Stimulated activated CD4-positive, alpha-beta T cell treated with anti-CD3 and anti-CD28 coated beads, TNF-alpha, amount 100 ng/mL, for 1 hour (primary cell): ENCODE data around the gene MSH6.

Experiments
- DNase-seq, 3 donors: peaks; one replicate each; pipeline ENCODE4 v3.0.0-alpha.2; 2020; ENCODE audit warnings: low read depth in 3 of 3, low spot score in 1 of 3

Gene MSH6, protein sequence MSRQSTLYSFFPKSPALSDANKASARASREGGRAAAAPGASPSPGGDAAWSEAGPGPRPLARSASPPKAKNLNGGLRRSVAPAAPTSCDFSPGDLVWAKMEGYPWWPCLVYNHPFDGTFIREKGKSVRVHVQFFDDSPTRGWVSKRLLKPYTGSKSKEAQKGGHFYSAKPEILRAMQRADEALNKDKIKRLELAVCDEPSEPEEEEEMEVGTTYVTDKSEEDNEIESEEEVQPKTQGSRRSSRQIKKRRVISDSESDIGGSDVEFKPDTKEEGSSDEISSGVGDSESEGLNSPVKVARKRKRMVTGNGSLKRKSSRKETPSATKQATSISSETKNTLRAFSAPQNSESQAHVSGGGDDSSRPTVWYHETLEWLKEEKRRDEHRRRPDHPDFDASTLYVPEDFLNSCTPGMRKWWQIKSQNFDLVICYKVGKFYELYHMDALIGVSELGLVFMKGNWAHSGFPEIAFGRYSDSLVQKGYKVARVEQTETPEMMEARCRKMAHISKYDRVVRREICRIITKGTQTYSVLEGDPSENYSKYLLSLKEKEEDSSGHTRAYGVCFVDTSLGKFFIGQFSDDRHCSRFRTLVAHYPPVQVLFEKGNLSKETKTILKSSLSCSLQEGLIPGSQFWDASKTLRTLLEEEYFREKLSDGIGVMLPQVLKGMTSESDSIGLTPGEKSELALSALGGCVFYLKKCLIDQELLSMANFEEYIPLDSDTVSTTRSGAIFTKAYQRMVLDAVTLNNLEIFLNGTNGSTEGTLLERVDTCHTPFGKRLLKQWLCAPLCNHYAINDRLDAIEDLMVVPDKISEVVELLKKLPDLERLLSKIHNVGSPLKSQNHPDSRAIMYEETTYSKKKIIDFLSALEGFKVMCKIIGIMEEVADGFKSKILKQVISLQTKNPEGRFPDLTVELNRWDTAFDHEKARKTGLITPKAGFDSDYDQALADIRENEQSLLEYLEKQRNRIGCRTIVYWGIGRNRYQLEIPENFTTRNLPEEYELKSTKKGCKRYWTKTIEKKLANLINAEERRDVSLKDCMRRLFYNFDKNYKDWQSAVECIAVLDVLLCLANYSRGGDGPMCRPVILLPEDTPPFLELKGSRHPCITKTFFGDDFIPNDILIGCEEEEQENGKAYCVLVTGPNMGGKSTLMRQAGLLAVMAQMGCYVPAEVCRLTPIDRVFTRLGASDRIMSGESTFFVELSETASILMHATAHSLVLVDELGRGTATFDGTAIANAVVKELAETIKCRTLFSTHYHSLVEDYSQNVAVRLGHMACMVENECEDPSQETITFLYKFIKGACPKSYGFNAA (N-terminal part only)

DNA sequence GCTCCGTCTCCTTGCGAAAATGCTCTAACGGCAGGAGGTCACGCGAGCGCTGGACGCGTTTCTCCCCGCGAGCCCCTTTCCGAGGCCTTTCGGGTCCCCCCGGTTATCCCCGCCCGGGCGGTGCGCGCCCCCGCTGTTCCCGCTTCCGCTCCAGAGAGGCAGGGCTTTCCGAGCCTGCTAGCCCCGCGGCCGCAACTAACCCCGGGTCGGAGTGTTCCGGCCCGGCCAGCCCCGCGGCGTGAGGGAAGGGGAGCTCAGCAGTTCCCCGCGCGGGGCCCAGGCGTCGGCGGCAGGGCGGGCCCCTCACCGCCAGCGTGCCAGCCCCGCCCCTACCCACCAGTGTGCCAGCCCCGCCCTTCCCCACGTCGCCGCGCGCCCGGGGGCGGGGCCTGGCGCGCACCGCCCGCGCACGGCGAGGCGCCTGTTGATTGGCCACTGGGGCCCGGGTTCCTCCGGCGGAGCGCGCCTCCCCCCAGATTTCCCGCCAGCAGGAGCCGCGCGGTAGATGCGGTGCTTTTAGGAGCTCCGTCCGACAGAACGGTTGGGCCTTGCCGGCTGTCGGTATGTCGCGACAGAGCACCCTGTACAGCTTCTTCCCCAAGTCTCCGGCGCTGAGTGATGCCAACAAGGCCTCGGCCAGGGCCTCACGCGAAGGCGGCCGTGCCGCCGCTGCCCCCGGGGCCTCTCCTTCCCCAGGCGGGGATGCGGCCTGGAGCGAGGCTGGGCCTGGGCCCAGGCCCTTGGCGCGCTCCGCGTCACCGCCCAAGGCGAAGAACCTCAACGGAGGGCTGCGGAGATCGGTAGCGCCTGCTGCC lies at the start of gene MSH6:
Gene MSH6, plus strand, starts transcription at position 475 of the 815 bp plus-strand sequence. Its CDS starts 89 bp downstream, at position 564.
- peak; percentile 63 to 80 (median 77) for DNase-seq

DNA sequence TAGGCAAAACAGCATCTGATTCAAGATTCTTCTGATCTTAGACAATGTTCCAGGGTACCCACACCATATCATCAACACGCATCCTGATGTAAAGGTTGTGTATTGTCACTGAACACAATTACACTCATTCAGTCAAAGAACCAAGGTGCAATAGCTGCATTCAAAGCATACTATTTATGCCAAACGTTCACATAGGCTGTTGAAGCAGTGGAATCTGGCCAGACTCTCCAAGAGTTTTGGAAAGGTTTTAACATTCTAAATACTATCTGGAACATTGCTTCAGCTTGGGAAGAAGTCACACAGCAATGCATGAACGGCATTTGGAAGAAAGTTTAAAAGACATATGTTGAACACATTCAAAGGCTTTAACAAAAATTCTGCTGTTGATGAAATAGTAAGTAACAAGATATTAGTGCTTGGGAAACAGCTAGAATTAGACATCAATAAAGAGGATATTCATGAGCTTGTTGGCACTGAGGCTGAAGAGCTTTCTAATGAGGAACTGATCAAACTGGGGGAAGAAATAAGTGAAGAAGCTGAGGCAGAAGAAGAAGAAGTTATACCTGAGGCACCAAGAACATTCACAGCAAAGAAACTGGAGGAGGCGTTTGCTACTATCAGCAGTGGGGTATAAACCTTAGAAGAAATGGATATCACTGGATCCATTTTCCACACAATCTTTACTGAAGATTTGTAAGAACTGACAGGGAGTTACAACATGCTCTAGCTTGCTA lies 47.6 kb upstream of the MSH6 start:
- DNase-seq = no peak

DNA sequence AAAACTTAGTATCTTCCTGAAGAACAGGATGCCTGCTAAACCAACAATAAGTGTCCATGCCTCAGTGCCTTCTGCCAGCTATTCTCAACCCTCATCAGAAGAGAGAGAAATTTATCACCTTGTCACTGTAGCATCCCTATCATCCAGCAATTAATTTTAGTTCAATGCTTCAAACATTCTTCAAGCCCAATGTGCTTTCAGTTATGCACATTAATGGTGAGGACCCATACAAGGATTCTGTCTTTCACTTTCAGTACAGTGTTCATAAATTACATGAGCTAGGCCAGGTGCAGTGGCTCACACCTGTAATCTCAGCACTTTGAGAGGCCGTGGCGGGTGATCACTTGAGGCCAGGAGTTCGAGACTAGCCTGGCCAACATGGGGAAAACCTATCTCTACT lies 47.0 kb upstream of the MSH6 start:
- no peak for DNase-seq

DNA sequence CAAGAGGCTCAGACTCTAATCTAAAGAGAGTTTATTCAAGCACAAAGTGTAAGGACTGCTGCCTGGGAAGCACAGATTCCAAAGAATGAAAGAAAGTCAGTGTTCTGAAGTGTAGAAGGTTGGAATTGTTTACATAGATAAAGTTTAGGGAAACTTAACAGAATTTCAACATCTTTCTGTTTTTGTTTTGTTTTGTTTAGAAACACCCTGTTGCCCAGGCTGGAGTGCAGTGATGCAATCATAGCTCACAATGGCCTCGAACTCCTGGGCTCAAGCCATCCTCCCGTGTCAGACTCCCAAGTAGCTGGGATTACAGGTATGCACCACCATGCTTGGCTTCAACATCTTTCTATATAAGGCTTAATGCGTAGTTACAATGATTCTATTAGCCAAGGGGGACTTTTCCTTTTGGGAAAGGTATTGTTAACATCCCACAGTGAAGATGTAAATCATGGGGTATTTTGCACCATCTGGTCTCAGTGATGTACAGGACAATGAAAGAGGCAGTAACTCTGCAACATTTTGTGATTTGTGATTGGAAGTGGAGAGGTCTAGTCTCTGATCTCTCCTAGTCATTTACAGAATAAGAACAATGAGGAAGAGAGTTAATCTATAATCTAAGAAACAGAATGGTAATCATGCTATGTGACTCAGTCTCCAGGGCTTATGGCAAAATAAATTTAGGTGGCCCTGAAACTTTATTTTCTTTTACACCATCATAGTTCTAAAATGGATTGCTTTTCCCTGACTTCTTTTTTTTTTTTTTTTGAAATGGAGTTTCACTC lies 45.6 kb upstream of the MSH6 start:
- DNase-seq = no peak

DNA sequence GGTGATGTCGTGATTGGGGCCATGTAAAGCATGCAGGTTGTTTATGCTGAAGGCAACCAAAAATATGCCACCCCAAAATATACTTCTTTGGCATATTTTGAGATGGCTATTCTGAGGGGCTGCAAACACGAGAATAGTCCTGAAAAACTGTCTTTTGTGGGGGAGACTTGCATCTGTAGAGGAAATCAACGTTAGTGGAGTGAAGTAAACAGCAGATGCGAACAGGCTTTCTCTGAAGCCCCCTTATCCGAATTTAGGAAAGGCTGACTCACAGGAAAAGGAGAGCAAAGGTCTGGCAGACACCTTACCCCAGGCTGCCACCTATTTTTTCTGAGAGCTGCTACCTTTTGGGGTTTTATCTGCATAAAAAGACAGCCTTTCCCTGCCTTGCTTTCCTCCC lies 44.6 kb upstream of the MSH6 start:
- DNase-seq = no peak

DNA sequence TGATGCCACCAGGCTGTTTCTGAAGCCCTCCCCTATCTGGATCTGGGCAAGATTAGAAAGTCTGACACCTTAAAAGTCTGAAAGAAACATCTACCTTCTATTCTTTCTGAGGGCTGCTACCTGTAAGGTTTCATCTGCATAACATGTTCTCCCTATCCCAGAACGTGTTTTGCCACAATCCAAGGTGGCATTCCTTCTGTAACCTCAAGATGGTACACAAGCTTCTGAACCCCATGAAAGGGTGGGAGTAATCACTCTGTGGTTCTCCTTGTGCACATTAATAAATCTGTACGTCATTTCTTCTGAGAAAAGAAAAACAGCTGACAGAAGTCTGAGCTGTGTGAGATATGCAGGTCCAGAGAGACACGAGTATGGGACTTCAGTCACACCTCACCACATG lies 41.8 kb upstream of the MSH6 start:
- DNase-seq = no peak

DNA sequence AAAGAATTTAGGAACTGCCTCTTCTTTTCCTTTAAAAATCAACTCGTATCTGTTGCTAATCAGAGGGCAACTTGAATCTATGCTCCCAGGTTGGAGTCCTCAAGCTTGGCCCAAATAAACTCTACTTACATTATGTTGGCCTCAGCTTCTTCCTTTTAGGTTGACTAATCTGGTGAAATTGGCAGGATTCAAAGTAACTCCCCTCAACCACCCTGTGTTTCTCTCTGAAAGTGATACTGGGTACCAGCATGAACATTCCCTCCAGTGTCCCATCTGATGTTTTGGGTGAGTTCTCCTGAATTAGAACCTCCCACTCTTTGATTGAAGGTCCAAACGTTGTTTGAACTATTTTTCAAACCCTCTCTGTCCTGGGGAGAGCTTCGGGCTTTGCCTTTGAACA lies 41.3 kb upstream of the MSH6 start:
- no peak for DNase-seq

DNA sequence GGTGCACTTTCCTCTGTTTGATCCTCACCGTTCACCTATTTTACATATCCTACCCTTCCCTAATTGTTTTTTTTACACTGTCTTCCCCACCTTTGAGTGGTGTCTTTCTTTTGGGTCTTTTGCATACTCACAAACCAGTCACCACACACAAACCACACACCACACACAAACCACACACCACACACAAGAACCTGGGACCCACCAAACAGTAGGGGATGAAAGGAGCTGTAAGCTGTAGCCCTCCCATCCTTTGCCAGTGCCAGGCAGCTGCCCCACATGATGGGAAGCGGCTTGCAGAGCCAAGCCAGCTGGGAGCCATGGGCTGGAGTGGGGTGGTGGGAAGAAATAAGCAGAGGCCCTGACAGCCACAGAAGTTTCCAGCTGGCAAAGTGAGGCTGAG lies 38.9 kb upstream of the MSH6 start:
- DNase-seq = no peak

DNA sequence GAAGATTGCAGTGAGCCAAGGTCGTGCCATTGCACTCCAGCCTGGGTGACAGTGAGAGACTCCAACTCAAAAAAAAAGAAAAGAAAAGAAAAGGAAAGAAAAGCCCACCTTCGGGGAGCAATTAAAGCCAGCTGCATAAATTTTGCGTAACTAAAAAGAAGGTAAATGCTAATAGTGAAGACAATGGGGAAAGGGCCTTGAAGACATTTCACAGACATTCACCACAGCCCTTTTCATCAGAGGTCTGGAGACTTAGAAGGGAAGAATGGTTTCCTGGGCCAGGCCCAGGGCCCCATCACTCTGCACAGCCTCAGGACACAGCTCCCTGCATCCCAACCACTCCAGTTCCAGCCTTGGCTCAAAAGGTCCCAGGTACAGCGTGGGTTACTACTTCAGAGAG lies 35.1 kb upstream of the MSH6 start:
- no peak for DNase-seq

DNA sequence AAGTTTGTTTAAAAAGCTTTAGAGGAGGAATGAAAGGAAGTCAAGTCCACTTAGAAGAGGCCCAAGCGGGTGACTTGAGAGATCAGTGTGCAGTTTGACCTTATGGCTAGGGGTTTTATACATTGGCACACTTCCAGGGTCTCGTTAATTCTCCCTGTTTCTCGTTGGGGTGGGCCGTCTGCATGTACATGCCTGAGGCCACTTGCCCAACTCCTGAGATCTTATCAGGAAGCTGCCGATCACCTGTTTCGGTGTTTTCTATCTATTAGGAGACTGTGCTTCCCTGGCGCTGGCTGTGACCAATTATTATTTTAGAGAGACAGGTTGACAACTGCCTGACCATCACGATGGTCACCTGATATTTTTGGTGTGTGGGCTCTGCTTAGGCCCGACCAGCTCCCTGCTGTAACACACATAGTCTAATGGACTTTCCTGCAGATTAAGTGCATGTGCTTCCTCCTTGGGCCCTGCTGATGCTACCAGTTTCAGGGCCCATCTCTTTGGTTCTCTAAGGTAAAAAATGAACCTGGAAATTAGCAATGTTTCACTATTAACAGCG lies 31.0 kb upstream of the MSH6 start:
- DNase-seq = no peak

DNA sequence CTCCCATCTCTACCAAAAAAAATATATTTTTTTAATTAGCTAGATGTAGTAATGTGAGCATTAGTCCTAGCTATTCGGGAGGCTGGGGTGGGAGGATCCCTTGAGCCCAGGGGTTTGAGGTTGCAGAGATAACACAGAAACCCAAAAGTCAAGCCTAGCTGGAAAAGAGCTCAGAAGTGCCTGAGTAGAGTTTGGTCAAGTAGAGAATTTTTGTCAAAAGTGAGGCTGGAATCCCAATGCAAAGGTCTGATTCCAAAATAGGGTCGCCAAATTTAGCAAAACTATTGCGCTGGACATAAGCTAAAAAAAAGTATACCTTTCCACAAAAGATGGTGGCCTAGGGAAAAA lies 15.5 kb upstream of the MSH6 start:
- no peak for DNase-seq

DNA sequence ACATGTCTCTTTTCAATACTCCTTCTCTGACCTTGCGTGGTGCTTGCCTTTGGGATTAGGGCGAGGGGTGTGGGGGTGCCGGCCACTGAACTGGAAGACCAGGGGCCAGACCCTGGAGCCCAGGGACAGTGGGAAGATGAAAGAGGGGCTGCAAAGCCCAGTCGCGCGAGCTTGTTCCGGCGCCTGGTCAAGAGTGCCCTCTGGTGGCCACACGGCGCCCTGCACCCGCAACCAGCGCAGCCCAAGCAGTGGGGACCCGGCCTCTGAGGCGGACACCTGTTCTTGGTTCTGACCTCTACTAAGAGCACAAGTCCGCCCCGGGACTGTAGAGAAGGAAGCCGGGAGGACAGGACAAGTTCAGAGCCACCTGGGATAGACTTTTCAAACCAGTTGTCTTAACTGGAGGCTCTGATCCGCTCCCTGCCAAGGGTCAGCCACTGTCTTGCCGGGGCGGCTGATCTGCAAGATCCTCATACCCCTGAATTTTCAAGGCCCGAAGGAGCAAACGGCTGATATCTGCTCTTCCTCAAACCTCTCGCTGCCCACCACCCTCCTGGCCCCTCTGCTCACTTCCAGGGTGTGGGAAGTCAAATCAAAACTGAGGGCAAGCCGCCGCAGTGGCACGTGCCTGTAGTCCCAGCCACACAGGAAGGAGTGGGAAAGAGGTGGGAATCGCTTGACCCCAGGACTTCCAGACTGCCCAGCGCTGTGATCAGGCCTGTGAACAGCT lies 14.9 kb upstream of the MSH6 start:
- DNase-seq = peak; percentile 12 to 72 (median 47)

DNA sequence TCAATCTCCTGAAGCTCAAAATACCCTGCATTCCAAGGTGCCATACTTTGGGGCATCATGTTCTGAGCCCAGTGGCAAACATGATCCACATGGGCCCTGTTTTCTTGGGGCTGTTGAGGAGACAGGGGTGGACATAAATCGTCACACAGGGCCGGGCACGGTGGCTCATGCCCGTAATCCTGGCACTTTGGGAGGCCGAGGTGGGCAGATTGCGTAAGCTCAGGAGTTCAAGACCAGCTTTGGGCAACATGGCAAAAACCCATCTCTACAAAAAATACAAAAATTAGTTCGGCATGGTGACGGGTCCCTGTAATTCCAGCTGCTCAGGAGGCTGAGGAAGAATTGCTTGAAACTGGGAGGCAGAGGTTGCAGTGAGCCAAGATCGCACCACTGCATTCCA lies 13.6 kb upstream of the MSH6 start:
- no peak for DNase-seq

DNA sequence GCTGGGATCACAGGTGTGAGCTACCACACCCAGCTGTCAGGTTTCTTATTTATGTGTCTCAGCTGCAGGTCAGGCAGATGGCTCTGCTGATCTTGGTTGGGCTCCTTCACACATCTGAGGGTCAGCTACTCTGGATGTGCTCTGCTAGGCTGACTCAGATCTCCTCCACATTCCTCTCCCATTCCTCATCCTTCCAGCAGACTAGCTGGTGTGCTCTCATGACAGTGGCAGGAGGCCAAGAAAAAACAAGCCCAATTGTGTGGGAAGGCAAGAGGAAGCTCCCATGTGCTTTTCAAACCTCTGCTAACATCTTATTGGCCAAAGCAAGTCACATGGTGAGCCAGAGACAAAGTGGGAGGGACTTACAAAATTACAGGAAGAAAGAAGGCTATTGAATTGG lies 11.7 kb upstream of the MSH6 start:
- no peak for DNase-seq

DNA sequence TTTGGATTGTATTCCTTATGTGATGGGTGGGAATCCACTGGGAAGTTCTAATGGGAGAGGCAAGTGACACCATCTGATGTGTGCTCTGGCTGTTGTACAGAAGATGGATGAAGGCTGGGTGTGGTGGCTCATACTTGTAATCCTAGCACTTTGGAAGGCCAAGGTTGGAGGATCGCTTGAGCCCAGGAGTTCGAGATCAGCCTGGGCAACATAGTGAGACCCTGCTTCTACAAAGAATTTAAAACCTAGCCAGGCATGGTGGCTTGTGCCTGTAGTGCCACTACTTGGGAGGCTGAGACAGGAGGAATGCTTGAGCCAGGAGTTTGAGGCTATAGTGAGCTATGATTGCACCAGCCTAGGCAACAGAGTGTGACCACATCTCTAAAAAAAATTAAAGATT lies 10.6 kb upstream of the MSH6 start:
- DNase-seq = no peak

DNA sequence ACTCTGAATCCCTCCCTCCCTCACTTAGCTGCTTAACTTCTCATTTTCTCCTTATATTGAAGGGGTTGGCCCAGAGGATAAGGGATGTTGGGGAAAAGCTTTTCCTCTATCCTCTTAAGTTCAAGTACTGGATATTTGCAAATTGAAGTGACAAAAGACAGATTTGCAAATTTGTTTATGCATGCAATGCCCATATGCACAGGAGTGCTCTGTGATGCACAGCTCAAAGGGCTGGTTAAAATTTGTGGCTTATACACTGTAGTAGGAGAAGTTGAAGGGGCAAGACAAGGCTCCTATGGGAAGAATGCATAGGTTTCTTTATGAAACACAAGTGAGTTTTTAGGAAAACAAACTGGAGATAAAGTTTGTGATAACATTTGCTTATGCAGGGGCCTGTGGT lies 8.4 kb upstream of the MSH6 start:
- DNase-seq = no peak

DNA sequence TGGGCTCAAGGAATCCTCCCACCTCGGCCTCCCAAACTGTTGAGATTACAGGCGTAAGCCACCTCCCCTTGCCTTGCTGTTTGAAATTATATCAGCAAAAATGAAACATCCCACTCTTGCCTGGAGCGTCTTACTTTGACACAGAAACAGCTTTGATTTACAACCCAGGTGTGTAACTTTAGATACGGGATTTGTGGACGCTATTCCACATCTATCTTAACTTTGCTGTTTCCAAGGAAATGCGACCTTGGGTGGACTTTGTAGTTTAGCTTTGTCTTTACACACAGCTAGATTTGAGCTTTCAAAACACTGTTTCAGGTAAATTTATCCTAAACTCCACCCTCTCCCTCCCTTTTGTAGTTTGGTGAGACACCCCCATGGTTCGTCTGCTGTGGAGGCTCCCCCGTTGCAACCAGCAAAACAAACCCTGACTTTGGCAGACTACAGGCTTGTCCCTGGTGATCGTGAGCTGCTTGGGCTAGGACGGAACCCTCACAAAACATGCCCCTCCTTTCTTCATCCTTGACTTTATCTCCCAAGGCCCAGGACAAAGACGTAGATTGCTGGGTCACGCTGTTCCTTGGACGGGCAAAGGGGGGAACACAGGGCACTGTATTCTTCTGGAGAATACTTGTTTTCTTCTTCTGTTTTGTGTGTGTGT lies 5.5 kb upstream of the MSH6 start:
- no peak for DNase-seq
